Measurements from ENCODE around the gene CD81.

GRCh38 chr11:2422461-2423156, 45.5 kb downstream of the CD81 start:
- TF ChIP-seq, protein P1, sequence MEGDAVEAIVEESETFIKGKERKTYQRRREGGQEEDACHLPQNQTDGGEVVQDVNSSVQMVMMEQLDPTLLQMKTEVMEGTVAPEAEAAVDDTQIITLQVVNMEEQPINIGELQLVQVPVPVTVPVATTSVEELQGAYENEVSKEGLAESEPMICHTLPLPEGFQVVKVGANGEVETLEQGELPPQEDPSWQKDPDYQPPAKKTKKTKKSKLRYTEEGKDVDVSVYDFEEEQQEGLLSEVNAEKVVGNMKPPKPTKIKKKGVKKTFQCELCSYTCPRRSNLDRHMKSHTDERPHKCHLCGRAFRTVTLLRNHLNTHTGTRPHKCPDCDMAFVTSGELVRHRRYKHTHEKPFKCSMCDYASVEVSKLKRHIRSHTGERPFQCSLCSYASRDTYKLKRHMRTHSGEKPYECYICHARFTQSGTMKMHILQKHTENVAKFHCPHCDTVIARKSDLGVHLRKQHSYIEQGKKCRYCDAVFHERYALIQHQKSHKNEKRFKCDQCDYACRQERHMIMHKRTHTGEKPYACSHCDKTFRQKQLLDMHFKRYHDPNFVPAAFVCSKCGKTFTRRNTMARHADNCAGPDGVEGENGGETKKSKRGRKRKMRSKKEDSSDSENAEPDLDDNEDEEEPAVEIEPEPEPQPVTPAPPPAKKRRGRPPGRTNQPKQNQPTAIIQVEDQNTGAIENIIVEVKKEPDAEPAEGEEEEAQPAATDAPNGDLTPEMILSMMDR (IDR thresholded peaks at IDR 0.05) = no peak
- TF ChIP-seq POLR2A (IDR thresholded peaks at IDR 0.05) = no peak

Data from thyroid gland (tissue), 4 donors.